MM.1S (cell line): ENCODE data around the gene RCCD1.

Experiments
- DNase-seq: peaks from one replicate; pipeline ENCODE4 v3.0.0-alpha.2; 2015
- H2AFZ ChIP-seq: fragments of 300-600 bp; sonication (generic); 2 replicates; pipeline ENCODE4 v1.6.0; 2016; ENCODE audit warnings: antibody characterized with exemption, low read length
- H3F3A ChIP-seq: fragments of 300-600 bp; sonication (generic); 2 replicates; pipeline ENCODE4 v1.6.1; 2016; ENCODE audit warnings: mild to moderate bottlenecking, antibody characterized with exemption, low read length, moderate library complexity, mixed read lengths; ENCODE audit not compliant: insufficient read depth
- H3K27ac ChIP-seq: fragments of 300-600 bp; sonication (generic); 2 replicates; pipeline ENCODE4 v1.5.1; 2016; ENCODE audit warnings: mild to moderate bottlenecking, low read length
- H3K27me3 ChIP-seq: fragments of 300-600 bp; sonication (generic); replicated peaks from 2 replicates; pipeline ENCODE4 v1.6.0; 2016; ENCODE audit warnings: low read length; ENCODE audit not compliant: insufficient read depth
- H3K36me3 ChIP-seq: fragments of 300-600 bp; sonication (generic); replicated peaks from 2 replicates; pipeline ENCODE4 v1.6.1; 2016; ENCODE audit warnings: mild to moderate bottlenecking, low read length, mixed read lengths; ENCODE audit not compliant: insufficient read depth
- H3K4me1 ChIP-seq: fragments of 300-600 bp; sonication (generic); 2 replicates; pipeline ENCODE4 v1.6.1; 2016; ENCODE audit warnings: low read length, mixed read lengths
- H3K4me2 ChIP-seq: fragments of 300-600 bp; sonication (generic); 2 replicates; pipeline ENCODE4 v1.6.0; 2016; ENCODE audit warnings: low read depth, low read length
- H3K4me3 ChIP-seq: fragments of 300-600 bp; sonication (generic); 2 replicates; pipeline ENCODE4 v1.5.1; 2016; ENCODE audit warnings: low read length, mixed read lengths
- H3K79me2 ChIP-seq: fragments of 300-600 bp; sonication (generic); 2 replicates; pipeline ENCODE4 v1.6.1; 2016; ENCODE audit warnings: mixed run types, low read length, mixed read lengths
- H3K9ac ChIP-seq: fragments of 300-600 bp; sonication (generic); 2 replicates; pipeline ENCODE4 v1.6.1; 2016; ENCODE audit warnings: low read length, mixed read lengths
- H3K9me2 ChIP-seq: fragments of 300-600 bp; sonication (generic); replicated peaks from 2 replicates; pipeline ENCODE4 v1.6.1; 2016; ENCODE audit warnings: mild to moderate bottlenecking, low read length, mixed read lengths; ENCODE audit not compliant: insufficient read depth
- H3K9me3 ChIP-seq: fragments of 300-600 bp; sonication (generic); replicated peaks from 2 replicates; pipeline ENCODE4 v1.6.1; 2016; ENCODE audit warnings: mild to moderate bottlenecking, low read length, mixed read lengths; ENCODE audit not compliant: insufficient read depth
- H4K20me1 ChIP-seq: fragments of 300-600 bp; sonication (generic); 2 replicates; pipeline ENCODE4 v1.6.1; 2016; ENCODE audit warnings: mild to moderate bottlenecking, low read length, moderate library complexity, mixed read lengths; ENCODE audit not compliant: insufficient read depth
- CTCF ChIP-seq: fragments of 300-600 bp; sonication (generic); IDR thresholded peaks from 2 replicates; pipeline ENCODE4 v1.5.1; 2016; ENCODE audit warnings: antibody characterized with exemption, low read length, mixed read lengths
- EZH2 ChIP-seq: fragments of 300-600 bp; sonication (generic); optimal IDR thresholded peaks from 2 replicates; pipeline ENCODE3; 2017; ENCODE audit warnings: low read depth, mild to moderate bottlenecking, antibody characterized with exemption, low read length, mixed read lengths
- EZH2phosphoT487 ChIP-seq: fragments of 300-600 bp; sonication (generic); IDR thresholded peaks from 2 replicates; pipeline ENCODE4 v1.6.1; 2018; ENCODE audit warnings: antibody characterized with exemption, low read length

Gene RCCD1

DNA sequence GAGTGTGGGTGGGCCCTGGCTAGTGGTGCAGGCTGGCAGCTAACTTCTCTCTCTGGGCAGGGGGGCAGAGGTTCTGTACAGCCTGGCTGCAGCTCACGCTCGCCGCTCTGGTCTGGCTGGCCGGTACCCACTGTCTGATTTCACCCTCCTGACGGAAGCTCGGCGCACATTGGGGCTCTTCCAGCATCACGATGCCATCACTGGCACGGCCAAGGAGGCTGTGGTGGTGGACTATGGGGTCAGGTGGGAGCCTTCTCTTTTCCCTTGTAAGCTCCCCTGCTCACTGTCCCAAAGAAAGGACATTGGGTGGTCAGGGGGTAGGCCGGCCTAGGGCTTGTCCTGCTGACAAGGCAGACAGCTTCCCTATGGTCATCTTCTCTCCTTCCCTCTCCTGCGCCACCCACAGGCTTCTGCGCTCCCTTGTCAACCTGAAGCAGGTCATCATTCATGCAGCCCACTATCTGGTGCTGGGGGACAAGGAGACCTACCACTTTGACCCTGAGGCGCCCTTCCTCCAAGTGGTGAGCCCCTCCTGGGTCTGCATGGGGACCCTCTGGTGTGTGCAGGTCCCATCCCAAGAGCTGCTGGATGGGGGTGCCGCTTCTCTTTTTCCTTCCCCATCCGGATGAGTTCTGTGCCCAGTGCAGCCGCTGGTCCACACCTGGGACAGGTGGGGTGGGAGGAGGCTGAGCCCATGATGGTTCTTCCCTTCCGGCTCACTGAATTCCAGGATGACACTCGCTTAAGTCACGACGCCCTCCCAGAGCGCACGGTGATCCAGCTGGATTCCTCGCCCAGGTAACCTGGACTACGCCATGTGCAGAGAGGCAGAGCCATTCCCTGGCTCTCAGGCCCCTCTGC, 44.0 kb upstream of the RCCD1 start:
- no peaks in the 10 kb centered on the region for H3K4me1 ChIP-seq
- H3K9ac ChIP-seq = no peak overlapping the region
- no peaks in the 10 kb centered on the region for H3K9me3 ChIP-seq
- DNase-seq = no peak
- H3K9me2 ChIP-seq = no peaks in the 10 kb centered on the region
- no peak overlapping the region for H2AFZ ChIP-seq
- H4K20me1 ChIP-seq = no peaks in the 10 kb centered on the region
- no peak overlapping the region for H3K4me3 ChIP-seq
- 0 out of 2 replicates have a peak, but pooled peaks cover 3% of the 10 kb centered on the region for H3K36me3 ChIP-seq
- no peak overlapping the region for H3K27ac ChIP-seq
- H3F3A ChIP-seq = no peaks in the 10 kb centered on the region; the same call in 1 of the 2 replicates
- TF ChIP-seq EZH2 (no peak), CTCF (no peak), EZH2phosphoT487 (no peak)
- H3K79me2 ChIP-seq = peaks cover 1% of the 10 kb centered on the region; the same call in 1 of the 2 replicates
- no peak overlapping the region for H3K4me2 ChIP-seq
- no peaks in the 10 kb centered on the region for H3K27me3 ChIP-seq

DNA sequence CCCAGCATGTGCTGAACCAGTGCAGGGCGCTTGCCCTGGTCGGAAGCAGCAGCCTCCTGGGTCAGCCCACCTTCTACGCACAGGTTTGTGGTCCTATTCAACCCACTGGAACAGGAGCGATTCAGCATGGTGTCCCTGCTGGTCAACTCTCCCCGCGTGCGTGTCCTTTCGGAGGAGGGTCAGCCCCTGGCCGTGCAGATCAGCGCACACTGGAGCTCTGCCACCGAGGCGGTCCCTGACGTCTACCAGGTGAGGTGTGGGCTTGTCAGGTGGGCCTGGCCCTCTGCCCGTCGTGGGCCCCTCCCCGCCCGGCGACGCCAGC, 43.4 kb upstream of the RCCD1 start:
- Histone ChIP-seq H3K9ac (no peak overlapping the region), H3K36me3 (peaks cover 3% of the 10 kb centered on the region; the same call in 1 of the 2 replicates), H3K4me3 (no peak overlapping the region), H3K27ac (no peak overlapping the region), H3K4me1 (no peaks in the 10 kb centered on the region), H2AFZ (no peak overlapping the region), H4K20me1 (no peaks in the 10 kb centered on the region), H3K9me3 (no peaks in the 10 kb centered on the region), H3F3A (no peaks in the 10 kb centered on the region; the same call in 1 of the 2 replicates), H3K4me2 (no peak overlapping the region), H3K79me2 (no peaks in the 10 kb centered on the region; the same call in 1 of the 2 replicates), H3K9me2 (no peaks in the 10 kb centered on the region), H3K27me3 (no peaks in the 10 kb centered on the region)
- TF ChIP-seq EZH2 (no peak), EZH2phosphoT487 (no peak), CTCF (no peak)
- DNase-seq = no peak

DNA sequence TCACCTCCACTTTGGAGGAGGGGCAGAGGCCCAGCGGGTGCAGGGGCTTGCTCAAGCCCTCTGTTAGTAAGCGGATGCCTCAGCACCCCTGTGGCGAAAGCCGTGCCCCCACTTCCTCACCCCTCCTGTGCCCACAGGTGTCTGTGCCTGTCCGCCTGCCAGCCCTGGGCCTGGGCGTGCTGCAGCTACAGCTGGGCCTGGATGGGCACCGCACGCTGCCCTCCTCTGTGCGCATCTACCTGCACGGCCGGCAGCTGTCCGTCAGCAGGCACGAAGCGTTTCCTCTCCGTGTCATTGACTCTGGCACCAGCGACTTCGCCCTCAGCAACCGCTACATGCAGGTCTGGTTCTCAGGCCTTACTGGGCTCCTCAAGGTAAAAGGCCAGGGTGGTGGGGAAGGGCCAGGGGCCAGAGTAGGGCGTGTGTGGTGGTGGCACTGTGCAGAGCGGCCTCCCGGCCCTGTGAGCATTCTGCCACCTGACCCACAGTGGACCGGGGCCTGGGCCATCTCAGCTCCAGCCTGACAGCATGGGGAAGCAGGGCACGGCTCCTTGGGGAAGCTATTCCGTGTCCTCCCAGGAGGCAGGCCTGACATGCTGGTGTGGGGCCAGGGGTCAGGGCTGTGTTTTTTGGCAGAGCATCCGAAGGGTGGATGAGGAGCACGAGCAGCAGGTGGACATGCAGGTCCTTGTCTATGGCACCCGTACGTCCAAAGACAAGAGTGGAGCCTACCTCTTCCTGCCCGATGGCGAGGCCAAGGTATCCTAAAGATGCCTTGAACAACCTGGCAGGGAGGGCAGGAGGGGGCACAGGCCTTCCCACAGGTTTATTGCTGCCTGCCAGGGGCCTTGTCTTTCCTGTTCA, 42.5 kb upstream of the RCCD1 start:
- no peak for DNase-seq
- Histone ChIP-seq H3K36me3 (peaks cover 3% of the 10 kb centered on the region; the same call in 1 of the 2 replicates), H3K79me2 (no peaks in the 10 kb centered on the region), H3F3A (no peaks in the 10 kb centered on the region; the same call in 1 of the 2 replicates), H3K9ac (no peak overlapping the region), H3K9me3 (no peaks in the 10 kb centered on the region), H3K4me3 (no peak overlapping the region), H3K4me1 (no peaks in the 10 kb centered on the region), H3K9me2 (no peaks in the 10 kb centered on the region), H2AFZ (no peak overlapping the region), H4K20me1 (no peaks in the 10 kb centered on the region), H3K27me3 (no peaks in the 10 kb centered on the region), H3K27ac (no peak overlapping the region), H3K4me2 (no peak overlapping the region)
- TF ChIP-seq EZH2phosphoT487 (no peak), CTCF (no peak), EZH2 (no peak)
